Heart left ventricle (tissue), 16 donors: ENCODE results near the gene PSMD9. TPM values are rescaled to one million over a fixed set of nuclear protein-coding genes. Genes with fewer than 3 reads are reported as not detected.
"Not testable (repeated sequence)": the region's sequence is repeated elsewhere in the genome, so short reads cannot be mapped to it uniquely, and the experiment has no call there.

Source experiments
- ATAC-seq, 4 donors: fragments of 200-7000 bp; cut with Tn5 transposase; one replicate each; pipeline ENCODE4 v1.9.1; 2020 to 2022; ENCODE audit warnings: moderate library complexity in 4 of 4, mild to moderate bottlenecking in 3 of 4, moderate number of reproducible peaks in 1 of 4
- DNase-seq, 5 donors: peaks; one replicate each; pipeline ENCODE4 v3.0.0-alpha.2; 2020
- H3K27ac ChIP-seq, 12 donors: fragments of 200-600 bp; sonication (generic) in 4 of 12; one replicate each; pipeline versions ENCODE4 v1.5.0 to v1.8.0; 2016 to 2022; ENCODE audit warnings: mild to moderate bottlenecking in 2 of 12
- H3K27me3 ChIP-seq, 9 donors: fragments of 200-600 bp; sonication (generic) in 2 of 9; one replicate each; pipeline versions ENCODE4 v1.5.1 to v1.8.0; 2016 to 2022; ENCODE audit warnings: mild to moderate bottlenecking in 3 of 9
- H3K36me3 ChIP-seq, 9 donors: fragments of 200-600 bp; sonication (generic) in 2 of 9; one replicate each; pipeline versions ENCODE4 v1.5.0 to v1.8.0; 2018 to 2022; ENCODE audit warnings: mild to moderate bottlenecking in 2 of 9
- H3K4me1 ChIP-seq, 12 donors: fragments of 200-600 bp; sonication (generic) in 4 of 12; one replicate each; pipeline versions ENCODE4 v1.5.0 to v1.8.0; 2016 to 2022; ENCODE audit warnings: mild to moderate bottlenecking in 3 of 12
- H3K4me3 ChIP-seq, 12 donors: fragments of 200-600 bp; sonication (generic) in 4 of 12; one replicate each; pipeline versions ENCODE4 v1.5.0 to v1.8.0; 2017 to 2022; ENCODE audit warnings: mild to moderate bottlenecking in 9 of 12, moderate library complexity in 4 of 12
- H3K9me3 ChIP-seq, 12 donors: fragments of 200-600 bp; sonication (generic) in 4 of 12; one replicate each; pipeline versions ENCODE4 v1.5.0 to v1.8.0; 2016 to 2022; ENCODE audit warnings: mild to moderate bottlenecking in 1 of 12
- CTCF ChIP-seq, 12 donors: fragments of 200-600 bp; sonication (generic) in 4 of 12; IDR thresholded peaks; one replicate each; pipeline versions ENCODE4 v1.5.0 to v1.8.0; 2018 to 2022; ENCODE audit warnings: antibody characterized with exemption in 12 of 12, mild to moderate bottlenecking in 5 of 12
- POLR2A ChIP-seq, 2 donors: fragments of 450-650 bp; IDR thresholded peaks; one replicate each; pipeline ENCODE4 v1.6.1; 2017; ENCODE audit warnings: antibody characterized with exemption in 2 of 2, mild to moderate bottlenecking in 2 of 2, moderate library complexity in 2 of 2
- WGBS, 4 donors: extraction: QIAGEN DNeasy Blood & Tissue Kit in 2 of 4; methylation state at CpG; one replicate each; pipeline versions ENCODE4 v1.1.5 to v1.1.7; 2013 to 2018; 5-methylcytosine and 5-hydroxymethylcytosine counted together
- intact Hi-C, 10 donors: fragments of 100-400 bp; cut with DNase I; formaldehyde crosslinking; loops; one replicate each; pipeline versions ENCODE4 v1.11.1 to v1.14.2; 2022
- polyA plus RNA-seq, 2 donors: library from polyadenylated mRNA; stranded (reverse); fragments of 200-250 nt; gene quantifications; one replicate each; pipeline ENCODE4 v1.2.3, GENCODE V29; 2013
- total RNA-seq, 9 donors: library from RNA; depleted of rRNA in 2 of 9; stranded (reverse); fragments of >200 nt in 2 of 9; fragmentation: NEBNext Ultra II Directional in 3 of 9; extraction: Animal tissue kit (Norgen Biotek cat#: 25700) in 3 of 9; gene quantifications; one replicate each; pipeline versions ENCODE4 v1.1.0 to v1.2.4, GENCODE V29; 2016 to 2023
- donor health status: ischemic (EF 13 %, LVEDD 7.1; RV severe dilation, severe dysfunction).
- donor health status: healthy with polysubstance abuse.
- donor health status: DM: no; HTN: yes; CAD: no.
- donor health status: DM: no; HTN: no; CAD: no.
- donor health status: ischemic (EF 25% LVEDD 6.9; RV normal size, moderate dysfunction).
- donor health status: ischemic (EF 25% LVEDD 5.7; RV mildly dilated, moderate dysfunction).
- donor health status: healthy.
- donor health status: DM: yes; HTN: yes; CAD: no.
- donor health status: ischemic (EF 35%, LVEDD 5.7; RV mildly dilated, moderate dysfunction).
- donor health status: nonischemic (EF 11% LVEDD 7.7; RV severe dilation, severe dysfunction).
- donor health status: DM: yes; HTN: yes; CAD: no.
- donor health status: PGD.
- donor health status: ischemic (EF 29% LVEDD 5.4; RV normal size, mild dysfunction).
- donor health status: nonischemic (EF 23%, LVEDD 6.1; RV moderate dilation, normal function).

The PSMD9 gene
- total and polyA plus RNA-seq, 11 donors: 24.8 to 133 (median 37.9) TPM

GRCh38 chr12:121860257-121860656 lies 28.3 kb upstream of the PSMD9 start:
- DNase-seq: no peak

GRCh38 chr12:121860699-121861098 lies 27.9 kb upstream of the PSMD9 start:
- peaks cover 0 to 19% (median 13%) of the 10 kb centered on the region in 12 donors for H3K4me1 ChIP-seq
- ATAC-seq, H3K4me3 ChIP-seq: not testable (repeated sequence)

More at GRCh38 chr12:121860257-121860656, 28.3 kb upstream of the PSMD9 start:
- Histone ChIP-seq H3K9me3 (no peaks in the 10 kb centered on the region), H3K27ac (peak overlapping the region in 1 of 12 donors; percentile 85), H3K4me1 (peaks cover 0 to 19% (median 13%) of the 10 kb centered on the region in 12 donors), H3K4me3 (no peak overlapping the region), H3K27me3 (no peaks in the 10 kb centered on the region), H3K36me3 (no peaks in the 10 kb centered on the region)
- ATAC-seq: no peak
- 94 to 100% (median 96%) methylated on average over 1 of the region's 1 CpG; no CpG with 5 or more reads in 1 of the 4 donors for WGBS, 4 donors
- intact Hi-C loops: no loop called here
- TF ChIP-seq POLR2A (IDR thresholded peaks at IDR 0.05) (no peak), CTCF (IDR thresholded peaks at IDR 0.05) (no peak)

GRCh38 chr12:121861636-121862254 lies 26.8 kb upstream of the PSMD9 start:
- 51 to 56% (median 53%) methylated on average over 11 of the region's 11 CpGs for WGBS, 4 donors
- H3K27ac ChIP-seq: peak overlapping the region in 1 of 12 donors; percentile 19
- ATAC-seq (no peak), DNase-seq (no peak)
- intact Hi-C loops: no loop called here
- no peak overlapping the region for H3K4me3 ChIP-seq
- H3K36me3 ChIP-seq: no peaks in the 10 kb centered on the region
- peaks cover 0 to 19% (median 13%) of the 10 kb centered on the region in 12 donors for H3K4me1 ChIP-seq
- no peaks in the 10 kb centered on the region for H3K27me3 ChIP-seq
- TF ChIP-seq POLR2A (IDR thresholded peaks at IDR 0.05) (no peak), CTCF (IDR thresholded peaks at IDR 0.05) (no peak)
- no peaks in the 10 kb centered on the region for H3K9me3 ChIP-seq

More at GRCh38 chr12:121860699-121861098, 27.9 kb upstream of the PSMD9 start:
- H3K9me3 ChIP-seq, intact Hi-C loops, H3K27me3 ChIP-seq, H3K36me3 ChIP-seq, DNase-seq, H3K27ac ChIP-seq: not testable (repeated sequence)
- 81 to 96% (median 95%) methylated on average over 3 to 4 of the region's 4 CpGs for WGBS, 4 donors

GRCh38 chr12:121866331-121866730 lies 22.3 kb upstream of the PSMD9 start:
- ATAC-seq (no peak), DNase-seq (no peak)
- intact Hi-C loops: no loop called here
- H3K27ac ChIP-seq: no peak overlapping the region
- H3K9me3 ChIP-seq: no peaks in the 10 kb centered on the region
- no peaks in the 10 kb centered on the region for H3K36me3 ChIP-seq
- H3K27me3 ChIP-seq: no peaks in the 10 kb centered on the region
- no peaks in the 10 kb centered on the region for H3K4me1 ChIP-seq
- no peak for TF ChIP-seq CTCF (IDR thresholded peaks at IDR 0.05)
- TF ChIP-seq POLR2A (IDR thresholded peaks at IDR 0.05): no peak
- WGBS, 4 donors: 83 to 89% (median 84%) methylated on average over 4 of the region's 4 CpGs
- H3K4me3 ChIP-seq: no peak overlapping the region

GRCh38 chr12:121869229-121869628 lies 19.4 kb upstream of the PSMD9 start:
- H3K27ac ChIP-seq, H3K4me3 ChIP-seq, intact Hi-C loops, H3K9me3 ChIP-seq, H3K36me3 ChIP-seq, ATAC-seq, H3K27me3 ChIP-seq, H3K4me1 ChIP-seq, DNase-seq: not testable (repeated sequence)
- WGBS, 4 donors: 90 to 96% (median 95%) methylated on average over 8 of the region's 8 CpGs
